ENCODE data around the gene KIAA1755.

GRCh38 chr20:38178581-38178980 is 82.0 kb downstream of the KIAA1755 start:
- TF ChIP-seq CTCF (IDR thresholded peaks at IDR 0.05) (no peak), POLR2A (IDR thresholded peaks at IDR 0.05) (no peak)
